ENCODE results near the gene OLFML2B.

GRCh38 chr1:161951646-161952045 is 72.0 kb downstream of the OLFML2B start:
- TF ChIP-seq ZNF776 (tag by site-specific recombination; IDR thresholded peaks at IDR 0.05; ENCODE audit: borderline replicate concordance) (no peak), CTCF (tag by site-specific recombination; IDR thresholded peaks at IDR 0.05) (no peak), ZNF274 (IDR thresholded peaks at IDR 0.05; ENCODE audit: low read length) (no peak), ZNF274 (tag by site-specific recombination; IDR thresholded peaks at IDR 0.05; ENCODE audit: borderline replicate concordance) (no peak), ZNF670 (tag by site-specific recombination; IDR thresholded peaks at IDR 0.05; ENCODE audit: low read depth) (no peak), ZNF830 (tag by site-specific recombination; IDR thresholded peaks at IDR 0.05; ENCODE audit: low read depth) (no peak)

Measured in HEK293 (cell line).